HG03097 (cell line): Measurements from ENCODE around the gene TMEM51.

Experiments used
- ATAC-seq: cut with Tn5 transposase; IDR thresholded peaks from one replicate; pipeline ENCODE4 v1.9.1; 2021; ENCODE audit not compliant: unreplicated experiment, low FRiP score

Gene TMEM51

DNA sequence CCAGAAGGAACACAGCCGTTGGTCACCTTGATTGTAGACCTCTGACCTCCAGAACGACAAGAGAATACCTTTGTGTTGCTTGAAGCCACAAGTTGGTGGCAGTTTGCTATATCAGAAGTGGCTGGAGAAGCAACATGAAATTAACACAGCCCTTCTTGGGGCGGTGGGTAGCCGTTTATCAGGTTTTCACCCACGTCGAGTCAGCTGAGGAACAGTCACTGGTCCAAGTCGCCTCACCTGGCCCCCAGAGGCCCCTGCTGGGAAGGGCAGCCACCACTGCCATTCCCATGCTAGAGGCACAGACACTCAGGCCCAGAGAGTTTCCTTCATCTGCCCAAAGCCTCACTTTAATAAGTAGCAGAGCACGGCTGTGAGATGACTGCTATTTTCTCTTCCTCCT lies 37.7 kb downstream of the TMEM51 start:
- no peak for ATAC-seq

DNA sequence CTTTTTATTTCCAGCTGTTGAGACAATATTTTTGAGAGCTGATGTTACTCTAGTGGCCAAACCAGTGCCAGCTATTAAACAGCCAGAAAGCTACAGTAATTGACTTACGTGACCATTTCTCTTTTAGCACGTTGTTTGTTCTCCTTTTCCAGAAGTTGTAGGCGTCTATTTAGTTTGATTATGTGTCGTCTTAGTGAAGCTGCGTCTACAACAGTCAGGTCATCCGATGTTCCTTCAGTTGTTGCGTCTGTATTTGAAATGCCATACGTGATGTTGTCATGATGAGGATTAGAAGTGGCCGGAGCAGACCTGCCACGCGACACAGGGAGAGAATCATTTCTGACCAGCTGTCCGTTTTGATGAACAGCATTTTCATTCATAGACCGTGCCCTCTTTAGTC lies 38.2 kb downstream of the TMEM51 start:
- no peak for ATAC-seq

DNA sequence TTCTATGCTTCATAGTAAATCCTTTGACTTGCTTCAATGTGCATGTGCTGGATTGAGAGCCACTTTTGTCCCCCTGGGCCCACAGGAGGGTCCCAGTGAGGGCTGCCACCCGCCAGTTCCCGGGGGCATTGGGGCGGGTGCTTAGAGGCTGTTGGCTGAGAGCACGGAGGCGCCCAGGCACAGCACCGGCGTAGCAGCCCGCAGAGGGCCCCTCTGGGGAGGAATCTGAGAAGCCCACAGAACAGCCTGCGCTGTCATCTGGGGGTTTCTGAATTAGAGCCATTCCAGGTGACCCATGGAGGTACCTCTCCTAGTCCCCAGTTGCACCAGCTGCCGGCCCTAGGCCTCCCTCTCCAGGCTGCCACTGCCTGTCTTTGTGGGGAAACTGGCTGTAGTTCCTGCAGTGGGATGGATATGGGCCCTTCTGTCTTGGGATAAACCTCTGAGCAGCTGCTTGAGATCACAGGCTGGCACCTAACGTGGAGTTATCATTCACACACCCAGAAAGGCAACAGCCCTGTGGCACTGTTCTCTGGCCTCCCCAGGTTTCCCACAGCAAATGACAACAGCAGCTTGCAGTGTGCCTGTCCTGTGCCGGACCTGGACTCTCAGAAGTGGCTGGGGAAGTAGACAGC lies 39.5 kb downstream of the TMEM51 start:
- no peak for ATAC-seq

DNA sequence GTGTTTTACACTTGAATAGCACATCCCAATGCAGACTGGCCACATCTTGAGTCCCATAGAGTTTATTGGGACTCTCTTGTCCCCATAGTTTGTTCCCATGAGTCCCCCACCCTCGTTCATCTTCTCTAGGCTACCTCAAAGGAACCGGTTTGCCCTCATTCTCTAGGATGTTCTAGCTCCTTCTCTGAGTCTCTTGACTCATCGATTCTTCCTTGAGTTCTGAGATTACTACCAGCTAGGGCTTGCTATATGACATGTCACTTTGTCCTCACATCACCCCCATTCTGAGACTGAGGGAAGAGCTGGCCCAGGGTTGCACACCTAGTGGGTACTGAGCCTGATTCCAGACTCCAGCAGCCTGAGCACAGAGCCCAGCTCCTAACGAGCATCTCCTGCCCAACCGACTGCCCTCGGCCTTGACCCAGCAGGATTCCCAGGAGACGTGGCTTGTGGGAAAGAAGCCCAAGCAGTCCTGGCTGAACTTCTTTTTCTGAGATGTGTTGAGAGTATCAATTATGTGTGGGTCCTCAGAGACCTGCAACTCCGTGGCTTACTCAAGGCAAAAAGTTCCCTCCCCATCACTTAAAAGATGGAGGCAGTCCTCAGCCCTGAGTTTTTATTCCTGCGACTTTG lies 42.0 kb downstream of the TMEM51 start:
- ATAC-seq, result no peak

DNA sequence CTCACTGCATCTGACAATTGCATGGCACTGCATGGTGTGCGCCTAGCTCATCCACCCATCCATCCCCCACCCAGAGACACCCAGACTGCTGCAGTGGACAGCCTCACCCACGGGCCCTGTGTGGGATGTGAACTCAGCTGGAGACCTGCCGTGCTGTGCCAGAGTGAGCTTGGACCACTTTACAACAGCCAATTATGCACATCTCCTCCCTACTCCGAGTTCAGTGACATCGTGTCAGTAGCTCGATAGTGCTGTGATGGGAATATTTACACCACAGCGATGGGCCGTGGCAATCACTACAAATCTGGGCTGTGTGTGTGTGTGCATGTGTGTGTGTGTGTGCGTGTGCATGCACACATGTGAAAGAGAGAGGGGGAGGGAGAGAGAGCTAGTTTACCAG lies 42.5 kb downstream of the TMEM51 start:
- ATAC-seq, result no peak

DNA sequence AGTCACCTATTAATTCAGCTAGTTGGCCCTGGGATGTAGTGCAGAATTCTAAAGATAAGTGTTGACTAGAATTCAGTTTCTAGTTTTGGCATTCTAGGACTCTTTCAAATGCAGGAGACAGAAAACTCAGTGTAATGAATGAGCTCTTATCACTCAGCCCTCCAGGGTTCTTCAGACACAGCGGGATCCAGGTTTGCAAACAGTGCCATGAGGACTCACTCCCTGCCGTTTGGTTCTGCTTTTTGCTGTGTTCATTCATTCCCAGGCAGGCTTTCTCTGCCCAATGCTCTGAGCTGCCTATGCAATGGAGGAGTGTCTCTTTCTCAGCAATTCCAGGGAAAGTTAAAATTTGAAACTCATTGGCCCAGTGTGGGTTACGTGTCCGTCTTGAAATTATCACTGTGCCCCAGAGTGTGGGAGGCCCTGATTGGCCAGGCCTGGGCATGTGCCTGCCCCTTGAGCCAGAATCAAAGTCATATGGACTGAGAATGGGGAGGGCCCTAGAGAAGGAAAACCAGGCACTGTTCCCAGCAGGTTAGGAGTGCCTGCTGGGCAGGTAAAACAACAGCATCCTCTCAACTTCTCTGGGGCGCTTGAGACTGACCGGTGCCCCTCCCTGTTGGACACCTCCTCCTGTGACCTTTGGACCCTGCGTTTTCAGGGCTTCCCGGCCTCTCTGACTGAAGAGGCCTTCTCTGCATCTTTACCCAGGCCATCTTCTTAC lies 43.4 kb downstream of the TMEM51 start:
- ATAC-seq, result no peak

DNA sequence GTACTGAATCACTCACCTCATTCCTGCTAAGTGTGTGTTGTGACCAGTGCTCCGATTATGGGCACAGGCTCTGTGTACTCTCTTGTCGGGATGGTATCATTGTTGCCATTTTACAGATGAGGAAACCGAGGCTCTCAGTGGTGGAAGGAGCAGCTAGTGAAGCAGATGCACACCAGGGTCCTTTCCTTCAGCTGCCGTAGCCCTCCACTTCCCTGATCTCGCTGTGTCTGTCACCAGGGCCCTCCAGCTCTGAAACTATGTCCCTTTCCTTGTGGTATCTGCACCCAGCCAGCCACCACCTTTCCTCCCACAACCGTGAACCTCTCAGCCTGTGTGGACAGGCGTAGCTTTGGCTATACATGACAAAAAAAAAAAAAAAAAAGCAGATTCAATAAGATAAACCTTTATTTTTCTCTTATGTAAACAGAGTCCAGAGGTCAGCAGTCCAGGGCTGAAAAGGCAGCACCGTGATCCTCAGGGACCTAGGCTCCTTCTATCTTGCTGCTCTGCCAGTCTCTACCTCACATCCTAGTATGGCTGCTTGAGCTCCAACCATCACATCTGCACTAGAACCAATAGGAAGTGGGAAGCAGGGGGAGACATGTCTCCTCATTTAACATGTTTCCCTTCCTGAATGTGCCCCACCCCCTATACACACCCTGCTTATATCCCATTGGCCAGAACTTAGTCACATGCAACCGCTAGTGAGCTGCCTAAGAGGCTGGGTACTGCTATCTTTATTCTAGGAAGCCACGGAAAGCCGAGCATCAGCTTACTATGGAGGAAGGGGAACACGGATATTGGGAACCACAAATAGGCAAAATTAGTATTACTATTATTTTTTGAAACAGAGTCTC lies 44.3 kb downstream of the TMEM51 start:
- ATAC-seq, result no peak

DNA sequence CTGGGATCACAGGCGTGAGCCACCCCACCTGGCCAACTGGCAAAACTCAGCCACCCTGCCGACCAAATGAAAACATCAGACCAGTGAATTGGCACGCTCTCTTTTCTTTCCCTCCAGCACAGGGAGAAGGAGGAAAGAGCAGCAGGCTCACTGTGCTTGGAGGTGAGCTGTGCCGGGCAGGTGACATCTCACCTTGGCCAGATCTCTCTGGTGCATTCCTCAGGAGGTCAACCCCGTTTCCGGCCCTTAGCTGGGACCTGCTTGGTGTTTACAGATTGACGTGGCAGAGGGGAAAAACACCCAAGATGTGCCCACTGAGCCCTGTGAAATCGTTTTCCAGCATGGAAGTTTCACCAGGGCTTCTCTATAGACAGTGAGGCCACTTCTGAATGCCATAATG lies 45.1 kb downstream of the TMEM51 start:
- ATAC-seq, result no peak

DNA sequence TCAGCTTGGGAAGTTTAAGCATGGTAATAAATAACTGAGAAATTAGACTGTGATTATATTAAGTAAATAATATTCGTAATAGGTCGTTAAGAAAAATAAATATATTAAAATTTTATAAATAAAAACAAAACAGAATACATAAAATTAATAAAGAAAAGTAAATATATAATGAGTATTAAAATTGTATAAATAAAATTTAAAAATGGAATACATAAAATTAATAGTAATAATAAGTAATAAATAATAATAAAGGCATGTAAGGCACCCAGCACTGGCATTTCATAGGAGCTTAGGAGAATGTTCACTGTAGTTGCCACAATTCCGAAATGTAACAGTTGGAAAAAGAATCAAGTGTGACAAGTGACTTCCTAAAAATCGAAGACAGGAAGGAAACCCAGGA lies 47.7 kb downstream of the TMEM51 start:
- ATAC-seq, result no peak

DNA sequence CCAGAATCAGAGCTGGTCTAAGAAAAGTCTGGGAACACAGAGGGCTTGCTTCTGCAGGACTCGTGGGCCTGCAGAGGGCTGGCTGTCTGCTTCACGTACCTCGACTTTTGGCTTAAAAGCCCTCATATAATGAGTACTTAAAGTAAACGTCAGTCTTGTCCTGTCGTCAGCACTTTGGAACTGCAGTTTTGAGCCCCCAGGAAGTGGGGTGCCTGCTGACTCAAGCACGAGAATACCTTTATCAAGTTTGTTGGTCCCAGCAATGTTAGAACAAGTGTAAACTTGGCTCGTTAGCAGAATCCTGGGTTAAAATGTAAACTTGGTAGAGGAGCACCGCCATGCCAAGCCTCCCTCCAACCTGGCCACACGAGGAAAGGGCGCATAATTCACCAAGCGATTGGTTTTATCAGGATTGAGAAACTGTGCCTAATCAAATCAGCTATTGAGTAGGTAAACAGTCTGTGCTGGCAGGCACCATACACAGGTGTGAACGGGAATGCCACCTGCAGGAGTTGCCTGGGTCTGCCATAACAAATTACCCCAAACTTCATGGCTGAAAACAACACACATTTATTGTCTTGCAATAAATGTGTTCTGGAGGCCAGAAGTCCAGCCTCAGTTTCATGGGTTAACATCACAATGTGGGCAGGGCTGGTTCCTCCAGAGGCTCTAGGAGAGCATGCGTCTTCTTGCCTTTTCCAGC lies 48.5 kb downstream of the TMEM51 start:
- no peak for ATAC-seq

DNA sequence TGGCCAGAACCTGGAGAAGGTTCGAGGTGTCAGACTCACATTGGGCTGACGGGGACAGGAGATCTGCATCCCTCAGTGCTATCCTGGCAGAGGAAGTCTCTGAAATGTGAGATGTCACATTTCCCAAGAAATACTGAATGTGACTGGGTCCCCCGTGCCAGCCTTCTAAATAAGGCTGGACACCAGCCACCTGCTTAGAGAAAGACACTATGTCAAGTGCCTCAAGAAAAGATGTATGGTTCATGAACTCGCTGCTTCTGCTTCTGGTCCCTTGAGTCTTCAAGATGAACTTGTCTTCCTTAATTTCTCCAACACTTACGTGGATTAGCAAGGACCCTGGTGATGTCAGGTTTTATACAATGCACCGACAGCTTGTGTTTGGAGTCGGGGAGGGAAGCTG lies 51.4 kb downstream of the TMEM51 start:
- no peak for ATAC-seq

DNA sequence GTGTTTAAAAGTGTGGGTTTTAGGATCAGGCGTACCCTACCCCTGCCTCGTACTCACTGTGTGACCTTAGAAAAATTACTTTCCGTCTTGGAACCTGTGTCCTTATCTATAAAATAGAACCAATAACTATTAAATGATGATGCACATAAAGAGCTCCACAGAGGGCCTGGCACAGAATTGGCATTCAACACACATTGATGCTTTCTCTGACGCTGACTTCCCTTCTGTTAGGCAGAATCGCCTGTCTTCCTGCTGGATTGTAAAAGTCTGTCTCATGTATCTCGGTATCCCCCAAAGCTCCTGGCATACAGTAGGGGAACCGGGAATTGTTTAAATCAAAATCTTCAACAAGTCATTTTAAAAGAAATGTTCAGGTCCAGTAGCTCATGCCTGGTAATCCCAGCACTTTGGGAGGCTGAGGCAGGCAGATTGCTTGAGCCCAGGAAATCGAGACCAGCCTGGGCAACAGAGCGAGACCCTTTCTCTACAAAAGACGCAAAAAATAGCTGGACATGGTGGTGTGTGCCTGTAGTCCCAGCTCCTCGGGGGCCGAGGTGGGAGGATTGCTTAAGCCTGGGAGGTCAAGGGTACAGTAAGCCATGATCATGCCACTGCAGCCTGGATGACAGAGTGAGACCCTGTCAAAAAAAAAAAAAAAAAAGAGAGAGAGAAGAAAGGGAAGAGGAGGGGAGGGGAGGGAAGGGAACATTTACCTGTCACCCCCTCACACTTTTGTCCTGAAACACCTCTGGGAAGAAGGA lies 52.2 kb downstream of the TMEM51 start:
- no peak for ATAC-seq

DNA sequence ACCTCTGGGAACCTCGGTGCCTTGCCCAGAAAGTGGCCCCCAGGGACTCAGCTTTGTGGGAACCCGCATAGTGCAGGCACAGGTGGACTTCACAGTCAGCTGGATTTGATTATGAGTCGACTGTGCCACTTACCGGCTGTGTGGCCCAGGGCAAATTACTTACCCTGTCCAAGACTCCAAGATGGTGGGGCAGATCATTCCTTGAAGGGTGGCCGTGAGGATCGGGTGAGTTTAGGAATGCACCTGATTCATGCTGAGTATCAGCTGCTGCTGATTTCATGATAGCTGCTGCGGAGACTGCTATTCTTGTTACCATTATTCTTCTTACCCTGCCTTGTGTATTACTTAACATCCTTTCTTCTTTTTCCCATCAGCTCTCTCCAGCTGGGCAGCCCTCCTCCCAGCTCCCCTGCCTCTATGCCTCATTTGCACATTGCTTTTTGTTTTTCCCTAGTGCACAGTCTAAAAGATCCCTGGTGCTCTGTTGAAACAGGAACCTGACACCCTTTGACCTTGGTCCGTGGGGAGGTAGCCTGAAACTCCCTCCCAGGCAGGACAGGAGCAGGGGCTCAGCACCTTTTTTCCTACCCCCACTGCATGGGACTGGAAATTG lies 53.0 kb downstream of the TMEM51 start:
- no peak for ATAC-seq

DNA sequence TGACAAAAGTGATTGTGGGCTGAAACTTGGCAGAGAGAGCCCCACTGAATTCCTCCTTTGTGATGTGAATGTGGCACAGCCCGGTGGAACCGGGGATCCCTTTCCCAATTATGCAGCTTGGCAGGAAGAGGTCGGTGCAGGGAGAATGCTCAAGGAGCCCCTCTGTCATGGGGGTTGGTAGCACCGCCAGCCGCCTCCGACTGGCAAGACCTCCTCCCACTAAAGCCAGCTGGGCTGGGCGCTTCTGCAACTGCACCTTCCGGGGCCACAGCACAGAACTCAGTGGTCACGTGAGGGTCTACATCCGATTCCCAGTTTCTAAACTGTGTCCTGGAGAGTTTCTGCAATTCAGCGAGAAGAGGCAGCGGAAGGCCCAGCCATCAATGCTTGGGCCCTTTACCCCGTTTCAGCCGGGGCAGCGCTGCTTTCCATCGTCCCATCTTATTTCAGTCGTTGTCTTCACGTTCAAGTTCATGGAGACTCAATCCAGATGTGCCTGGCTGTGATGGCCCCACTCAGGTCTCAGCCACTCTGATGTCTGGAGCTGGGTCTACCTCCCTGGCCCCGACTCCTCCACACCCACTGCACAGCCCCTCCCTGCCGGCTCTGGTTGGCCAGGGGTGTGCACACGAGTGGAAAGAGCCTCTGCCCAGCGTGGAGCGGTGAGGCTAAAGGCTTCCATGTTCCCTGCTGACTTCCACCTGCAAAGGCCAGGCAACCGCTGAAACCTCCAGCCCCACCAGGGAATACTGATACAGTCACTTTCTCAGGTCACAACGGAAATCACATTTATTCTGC lies 53.7 kb downstream of the TMEM51 start:
- ATAC-seq, result no peak

DNA sequence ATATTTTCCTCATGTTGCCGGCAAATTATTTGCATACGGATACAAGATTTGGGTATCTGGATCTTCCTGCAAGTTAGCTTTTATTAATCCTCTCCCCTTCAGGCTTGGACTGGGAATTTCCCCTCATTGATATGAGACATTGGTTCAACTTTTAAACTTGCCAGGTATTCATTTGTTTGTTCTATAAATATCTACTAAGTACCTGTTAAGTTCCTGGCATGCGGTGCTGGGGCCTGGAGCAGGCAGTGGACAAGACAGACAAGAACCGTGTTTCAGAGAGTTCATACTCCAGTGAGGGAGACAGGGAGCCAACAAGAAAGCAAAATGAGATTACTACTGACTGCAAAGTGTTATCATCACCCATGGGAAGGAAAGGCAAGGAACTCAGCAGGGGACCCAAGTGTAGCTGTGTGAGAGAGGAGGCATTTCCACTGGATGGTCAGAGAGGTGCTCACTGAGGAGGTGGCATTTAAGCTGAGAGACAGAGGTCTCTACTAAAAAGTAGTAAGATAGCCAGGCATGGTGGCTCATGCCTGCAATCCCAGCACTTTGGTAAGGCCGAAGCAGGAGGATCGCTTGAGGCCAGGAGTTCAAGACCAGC lies 54.4 kb downstream of the TMEM51 start:
- no peak for ATAC-seq

DNA sequence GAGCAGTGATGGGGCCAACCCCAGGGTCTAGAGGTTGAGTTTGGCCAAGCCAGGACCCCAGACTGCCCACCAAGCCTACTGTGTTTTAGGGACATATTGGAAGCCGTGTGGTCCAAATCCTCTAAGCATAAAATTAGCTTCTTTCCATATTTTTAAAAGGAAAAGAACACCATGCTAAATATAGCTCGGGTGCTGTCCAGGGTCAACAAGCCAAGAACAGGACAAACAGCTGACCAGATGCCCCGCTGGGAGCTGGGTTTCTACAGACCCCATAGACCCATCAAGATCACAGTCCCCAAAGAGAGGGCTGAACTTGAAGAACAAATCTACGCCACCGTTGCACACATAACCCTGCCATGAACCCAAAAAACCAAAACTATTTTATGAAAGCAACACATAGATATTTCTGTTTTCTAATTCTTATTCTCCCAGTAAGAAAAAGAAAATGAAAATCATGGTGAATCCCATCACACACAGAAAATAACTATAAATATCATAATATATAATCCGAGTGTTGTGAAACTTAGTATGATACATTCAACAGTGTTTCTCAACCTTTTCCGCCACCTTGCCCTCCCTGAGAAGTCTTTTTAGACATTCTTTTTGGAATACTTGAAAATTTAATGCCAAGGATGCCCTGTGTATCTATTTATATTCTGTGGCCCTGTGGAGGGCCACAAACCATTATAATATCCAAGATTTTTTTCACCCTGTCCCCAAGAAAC lies 57.3 kb downstream of the TMEM51 start:
- ATAC-seq, result no peak

DNA sequence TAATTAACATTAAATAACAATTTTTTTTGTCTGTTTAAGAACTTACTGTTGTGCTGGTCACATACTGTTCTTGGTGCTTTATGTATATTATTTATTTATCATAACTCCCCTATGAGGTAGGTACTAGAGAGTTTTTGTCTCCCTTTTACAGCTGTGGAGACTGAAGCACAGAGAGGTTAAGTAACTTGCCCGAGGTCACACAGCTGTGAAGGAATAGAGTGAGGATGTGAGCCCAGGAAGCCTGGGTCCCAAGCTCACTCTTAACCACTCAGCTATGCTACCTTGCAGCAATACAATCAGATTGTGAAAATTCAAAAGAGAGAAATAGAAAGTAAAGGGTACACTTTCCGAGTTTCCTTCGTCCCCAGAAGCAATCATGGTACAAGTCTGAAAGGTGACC lies 57.9 kb downstream of the TMEM51 start:
- no peak for ATAC-seq
